Mesothelial cell of epicardium (in vitro differentiated cells): Measurements from ENCODE around the gene BIRC6. TPM values are rescaled to one million over a fixed set of nuclear protein-coding genes. Genes with fewer than 3 reads are reported as not detected.
A peak's percentile ranks its signal among the peaks of the same experiment; 100 is the strongest.

Experiments used
- DNase-seq, 2 experiments: peaks; one replicate each; pipeline ENCODE4 v3.0.0; 2021; ENCODE audit warnings: low spot score in 2 of 2; ENCODE audit not compliant: unreplicated experiment in 2 of 2
- H3K27ac Mint-ChIP-seq: 2 replicates; pipeline ENCODE4 v1.8.0; 2021; ENCODE audit warnings: mixed read lengths
- H3K27me3 Mint-ChIP-seq: 2 replicates; pipeline ENCODE4 v1.8.0; 2021; ENCODE audit warnings: low read depth, mixed read lengths
- H3K36me3 Mint-ChIP-seq: 2 replicates; pipeline ENCODE4 v1.8.0; 2021; ENCODE audit warnings: mixed read lengths
- H3K4me1 Mint-ChIP-seq: 2 replicates; pipeline ENCODE4 v1.8.0; 2021; ENCODE audit warnings: mixed read lengths
- H3K4me3 Mint-ChIP-seq: 2 replicates; pipeline ENCODE4 v1.8.0; 2021; ENCODE audit warnings: mild to moderate bottlenecking, moderate library complexity, mixed read lengths
- H3K9me3 Mint-ChIP-seq: 2 replicates; pipeline ENCODE4 v1.8.0; 2021; ENCODE audit warnings: mixed read lengths
- CTCF ChIP-seq: fragments of 200-600 bp; sonication (generic); IDR thresholded peaks from one replicate; pipeline ENCODE4 v1.5.0; 2021; ENCODE audit warnings: antibody characterized with exemption; ENCODE audit not compliant: unreplicated experiment
- total RNA-seq: library from RNA; stranded (reverse); gene quantifications from 3 replicates; pipeline ENCODE4 v1.2.1, GENCODE V29; 2021

Gene BIRC6
- total RNA-seq, 1 donor from 2014 or later, result 112 TPM

GRCh38 chr2:32485399-32485798 lies 128.6 kb downstream of the BIRC6 start:
- no peak for TF ChIP-seq CTCF
- Mint-ChIP-seq H3K4me3 (no peak overlapping the region), H3K4me1 (peaks cover 7% of the 10 kb centered on the region), H3K9me3 (no peaks in the 10 kb centered on the region), H3K36me3 (peaks cover 39% of the 10 kb centered on the region), H3K27ac (peak overlapping the region; percentile 3), H3K27me3 (no peaks in the 10 kb centered on the region)
- no peak for DNase-seq

DNA sequence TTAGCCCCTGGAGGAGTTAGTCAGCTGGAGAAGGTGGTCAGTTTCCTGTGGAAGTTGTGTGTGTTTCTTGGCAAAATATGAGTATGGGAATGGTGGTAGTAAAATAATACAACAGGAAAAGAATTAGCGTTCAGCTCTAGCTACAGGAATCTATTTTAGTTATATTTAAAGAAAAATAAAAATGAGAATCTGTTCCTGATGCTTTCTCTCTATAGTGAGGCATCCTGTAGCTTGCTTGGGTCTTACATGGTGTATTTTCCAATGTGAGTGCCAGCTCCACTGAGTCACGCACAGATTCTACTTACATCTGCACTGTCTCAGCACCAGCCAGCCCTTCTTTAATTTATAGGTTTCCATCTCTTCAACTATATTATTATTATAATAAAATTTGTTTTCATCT lies 132.2 kb downstream of the BIRC6 start:
- H3K9me3 Mint-ChIP-seq, result no peaks in the 10 kb centered on the region
- peaks cover 25% of the 10 kb centered on the region for H3K36me3 Mint-ChIP-seq
- no peak overlapping the region for H3K4me3 Mint-ChIP-seq
- H3K4me1 Mint-ChIP-seq, result peaks cover 7% of the 10 kb centered on the region
- H3K27ac Mint-ChIP-seq, result peak overlapping the region; percentile 66
- TF ChIP-seq CTCF, result no peak
- no peaks in the 10 kb centered on the region for H3K27me3 Mint-ChIP-seq
- no peak for DNase-seq

GRCh38 chr2:32491346-32491745 lies 134.5 kb downstream of the BIRC6 start:
- Mint-ChIP-seq H3K4me1 (peaks cover 7% of the 10 kb centered on the region), H3K9me3 (no peaks in the 10 kb centered on the region), H3K4me3 (no peak overlapping the region), H3K27ac (no peak overlapping the region), H3K27me3 (no peaks in the 10 kb centered on the region), H3K36me3 (peaks cover 13% of the 10 kb centered on the region)
- no peak for TF ChIP-seq CTCF
- no peak for DNase-seq

GRCh38 chr2:32495139-32495538 lies 138.3 kb downstream of the BIRC6 start:
- no peak overlapping the region for H3K4me3 Mint-ChIP-seq
- peaks cover 25% of the 10 kb centered on the region for H3K36me3 Mint-ChIP-seq
- no peaks in the 10 kb centered on the region for H3K4me1 Mint-ChIP-seq
- TF ChIP-seq CTCF, result no peak
- no peaks in the 10 kb centered on the region for H3K9me3 Mint-ChIP-seq
- H3K27ac Mint-ChIP-seq, result no peak overlapping the region
- no peak for DNase-seq
- H3K27me3 Mint-ChIP-seq, result no peaks in the 10 kb centered on the region

GRCh38 chr2:32496662-32497061 lies 139.8 kb downstream of the BIRC6 start:
- Mint-ChIP-seq H3K4me3 (no peak overlapping the region), H3K4me1 (no peaks in the 10 kb centered on the region), H3K36me3 (peaks cover 27% of the 10 kb centered on the region), H3K9me3 (no peaks in the 10 kb centered on the region), H3K27ac (no peak overlapping the region), H3K27me3 (no peaks in the 10 kb centered on the region)
- TF ChIP-seq CTCF, result no peak
- no peak for DNase-seq

GRCh38 chr2:32498306-32498705 lies 141.5 kb downstream of the BIRC6 start:
- no peaks in the 10 kb centered on the region for H3K9me3 Mint-ChIP-seq
- no peak for DNase-seq
- no peak overlapping the region for H3K4me3 Mint-ChIP-seq
- no peak for TF ChIP-seq CTCF
- no peaks in the 10 kb centered on the region for H3K4me1 Mint-ChIP-seq
- peaks cover 35% of the 10 kb centered on the region for H3K36me3 Mint-ChIP-seq
- no peak overlapping the region for H3K27ac Mint-ChIP-seq
- H3K27me3 Mint-ChIP-seq, result no peaks in the 10 kb centered on the region
